Astrocyte of the spinal cord (primary cell): ENCODE measurements around the gene SERPINE2.

Source experiments
- DNase-seq: peaks from one replicate; pipeline ENCODE4 v3.0.0; 2011; ENCODE audit warnings: low read depth, low spot score
- H3K4me3 ChIP-seq: 2 replicates; pipeline ENCODE4 v1.5.1; 2011; ENCODE audit warnings: low read depth, mild to moderate bottlenecking, low read length, moderate library complexity
- in situ Hi-C: cut with HindIII; loops from 2 replicates; pipeline ENCODE4 v1.10.0; 2017; ENCODE audit warnings: low sequenced_read_pairs
- TF ChIP-seq, protein P1 (sequence below): IDR thresholded peaks from 2 replicates; pipeline ENCODE4 v1.5.1; 2012; ENCODE audit warnings: low read depth, mild to moderate bottlenecking, low read length, inconsistent platforms

SERPINE2 gene

GRCh38 chr2:223996391-223996790 lies 42.7 kb downstream of the SERPINE2 start:
- H3K4me3 ChIP-seq, result no peak overlapping the region
- in situ Hi-C loops, result loop anchor here (25.0 kb wide), 1 partner anchor 291 kb away; no protein-coding TSS in a partner anchor
- TF ChIP-seq, protein P1, sequence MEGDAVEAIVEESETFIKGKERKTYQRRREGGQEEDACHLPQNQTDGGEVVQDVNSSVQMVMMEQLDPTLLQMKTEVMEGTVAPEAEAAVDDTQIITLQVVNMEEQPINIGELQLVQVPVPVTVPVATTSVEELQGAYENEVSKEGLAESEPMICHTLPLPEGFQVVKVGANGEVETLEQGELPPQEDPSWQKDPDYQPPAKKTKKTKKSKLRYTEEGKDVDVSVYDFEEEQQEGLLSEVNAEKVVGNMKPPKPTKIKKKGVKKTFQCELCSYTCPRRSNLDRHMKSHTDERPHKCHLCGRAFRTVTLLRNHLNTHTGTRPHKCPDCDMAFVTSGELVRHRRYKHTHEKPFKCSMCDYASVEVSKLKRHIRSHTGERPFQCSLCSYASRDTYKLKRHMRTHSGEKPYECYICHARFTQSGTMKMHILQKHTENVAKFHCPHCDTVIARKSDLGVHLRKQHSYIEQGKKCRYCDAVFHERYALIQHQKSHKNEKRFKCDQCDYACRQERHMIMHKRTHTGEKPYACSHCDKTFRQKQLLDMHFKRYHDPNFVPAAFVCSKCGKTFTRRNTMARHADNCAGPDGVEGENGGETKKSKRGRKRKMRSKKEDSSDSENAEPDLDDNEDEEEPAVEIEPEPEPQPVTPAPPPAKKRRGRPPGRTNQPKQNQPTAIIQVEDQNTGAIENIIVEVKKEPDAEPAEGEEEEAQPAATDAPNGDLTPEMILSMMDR, result no peak
- no peak for DNase-seq

DNA sequence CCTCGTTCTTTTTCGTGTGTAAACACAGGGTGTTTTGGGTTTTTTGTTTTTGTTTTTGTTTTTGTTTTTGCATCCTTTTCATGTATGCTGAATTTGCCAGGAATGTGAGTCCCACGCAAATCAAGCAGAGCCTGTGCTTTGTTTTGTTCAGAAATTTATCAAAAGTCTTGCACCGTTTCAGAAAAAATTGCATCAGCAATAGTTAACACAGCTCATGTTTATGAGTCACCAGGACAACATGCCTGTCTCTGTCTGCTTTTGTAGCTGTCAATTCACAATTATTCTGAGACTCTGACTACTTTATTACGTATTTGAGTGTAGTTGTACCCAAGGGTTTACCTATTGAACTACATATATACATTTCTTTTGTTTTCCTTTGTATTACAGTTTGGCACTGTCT lies 43.5 kb downstream of the SERPINE2 start:
- peak; percentile 62 for DNase-seq
- TF ChIP-seq, protein P1, result no peak
- in situ Hi-C loops, result loop anchor here (25.0 kb wide), 1 partner anchor 292 kb away; no protein-coding TSS in a partner anchor
- H3K4me3 ChIP-seq, result no peak overlapping the region

GRCh38 chr2:223994562-223995162 lies 44.4 kb downstream of the SERPINE2 start:
- no peak overlapping the region for H3K4me3 ChIP-seq
- no peak for DNase-seq
- TF ChIP-seq, protein P1, result no peak
- in situ Hi-C loops, result loop anchor here (25.0 kb wide), 1 partner anchor 293 kb away; no protein-coding TSS in a partner anchor

DNA sequence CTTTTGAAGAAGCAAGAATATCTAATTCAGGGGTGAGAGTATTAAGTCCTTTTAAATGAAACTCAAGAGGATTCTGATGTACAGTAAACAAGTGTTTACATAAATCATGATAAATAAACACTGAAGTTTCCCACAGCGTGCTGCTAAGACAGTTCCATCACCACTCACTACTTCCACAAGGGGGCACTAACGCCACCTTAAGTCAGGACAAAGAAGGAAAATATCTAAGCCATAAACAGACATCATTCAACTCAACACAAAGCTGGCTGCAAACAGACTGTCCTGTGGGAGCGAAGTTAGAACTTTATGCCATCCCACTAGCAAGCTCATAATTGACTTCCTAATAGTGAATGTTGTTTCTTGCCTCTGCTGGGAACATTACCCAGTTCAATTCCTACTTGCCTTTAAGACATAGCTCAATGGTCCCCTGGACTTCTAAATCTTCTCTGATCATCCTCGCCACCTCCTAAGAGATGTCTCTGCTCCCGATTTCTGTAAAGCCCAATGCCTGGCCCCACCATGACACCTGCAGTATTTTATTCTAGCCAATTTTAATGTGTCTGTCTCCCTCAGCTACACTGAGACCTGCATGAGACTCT lies 45.4 kb downstream of the SERPINE2 start:
- peak; percentile 86 for DNase-seq
- TF ChIP-seq, protein P1, result peak; percentile 80
- in situ Hi-C loops, result loop anchor here (25.0 kb wide), 1 partner anchor 294 kb away; no protein-coding TSS in a partner anchor
- H3K4me3 ChIP-seq, result no peak overlapping the region

DNA sequence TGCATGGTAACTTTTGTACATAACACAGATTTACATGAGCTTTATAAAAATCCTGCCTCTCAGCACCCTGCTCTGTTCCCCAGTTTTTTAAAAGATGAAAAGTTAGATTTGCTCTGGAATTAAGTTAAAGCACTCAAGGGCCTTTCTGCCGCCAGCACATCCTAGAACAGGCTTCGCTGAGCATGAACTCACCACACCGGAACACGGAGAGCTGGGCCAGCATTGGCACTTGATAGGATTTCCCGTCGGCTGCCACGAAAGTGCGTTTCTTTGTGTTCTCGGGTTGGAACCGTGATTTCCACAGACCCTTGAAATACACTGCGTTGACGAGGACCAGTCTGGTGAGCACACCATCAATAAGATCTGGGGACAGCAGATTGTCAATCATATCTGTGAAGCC lies 47.5 kb downstream of the SERPINE2 start:
- in situ Hi-C loops, result loop anchor here (25.0 kb wide), 1 partner anchor 296 kb away; no protein-coding TSS in a partner anchor
- no peak for DNase-seq
- no peak overlapping the region for H3K4me3 ChIP-seq
- TF ChIP-seq, protein P1, result no peak

DNA sequence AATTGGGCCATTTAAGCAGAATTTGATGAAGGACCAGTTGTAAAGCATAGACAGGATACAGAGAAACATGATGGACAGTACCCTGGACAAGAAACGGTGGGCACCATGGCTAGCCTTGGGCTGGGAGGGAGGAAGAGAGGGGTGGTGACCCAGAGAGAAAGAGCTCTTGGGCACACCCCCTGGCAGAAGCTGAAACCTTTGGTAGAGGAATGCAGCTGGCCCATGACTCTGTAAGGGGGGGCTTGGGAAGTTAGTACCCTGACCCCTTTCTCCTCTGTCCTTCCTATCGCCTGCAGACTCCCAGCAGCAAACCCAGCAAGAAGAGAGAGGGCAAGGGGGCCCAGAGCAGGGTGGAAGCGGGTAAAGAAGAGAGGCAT lies 49.2 kb downstream of the SERPINE2 start:
- in situ Hi-C loops, result loop anchor here (25.0 kb wide), 1 partner anchor 297 kb away; no protein-coding TSS in a partner anchor

More for the DNA sequence above, 49.2 kb downstream of the SERPINE2 start:
- TF ChIP-seq, protein P1, result no peak
- DNase-seq, result no peak
- no peak overlapping the region for H3K4me3 ChIP-seq
